Measurements from ENCODE around the gene PIK3IP1.

DNA sequence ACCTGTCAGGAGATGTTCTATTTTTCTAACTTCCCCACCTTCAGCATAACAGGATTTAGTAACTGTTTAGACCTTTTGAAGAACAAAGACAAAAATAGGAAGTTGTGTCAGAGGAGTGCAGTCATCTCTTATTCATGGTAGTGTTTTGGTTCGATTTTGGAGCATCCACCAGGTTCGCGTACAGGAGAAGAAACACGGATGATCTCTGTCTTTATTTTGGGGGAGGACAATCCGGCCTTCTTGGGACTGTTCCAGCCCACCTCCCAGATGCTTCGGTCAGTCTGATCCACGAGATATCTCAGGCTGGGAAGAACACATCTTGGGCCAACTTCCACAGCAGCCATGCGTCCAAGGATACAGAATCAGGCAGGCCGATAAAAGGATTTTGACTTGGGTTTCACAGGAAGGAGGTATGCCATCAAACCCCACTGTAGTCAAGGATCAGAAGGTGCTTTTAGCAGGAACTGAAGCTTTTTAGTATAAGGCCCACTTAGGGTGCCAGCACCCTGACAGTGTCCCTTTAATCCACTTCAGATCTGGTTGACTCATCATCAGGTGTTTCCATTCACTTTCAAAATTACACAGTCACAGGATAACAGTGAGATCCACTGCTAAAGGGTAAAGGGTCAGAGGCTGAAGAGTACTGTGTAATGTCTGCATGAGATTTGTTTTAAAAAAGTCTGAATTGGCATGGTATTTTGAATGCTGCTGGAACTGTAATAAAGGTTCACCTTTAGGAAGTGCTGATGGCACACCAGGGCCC, 37.3 kb upstream of the PIK3IP1 start:
- TF ChIP-seq, protein P1, sequence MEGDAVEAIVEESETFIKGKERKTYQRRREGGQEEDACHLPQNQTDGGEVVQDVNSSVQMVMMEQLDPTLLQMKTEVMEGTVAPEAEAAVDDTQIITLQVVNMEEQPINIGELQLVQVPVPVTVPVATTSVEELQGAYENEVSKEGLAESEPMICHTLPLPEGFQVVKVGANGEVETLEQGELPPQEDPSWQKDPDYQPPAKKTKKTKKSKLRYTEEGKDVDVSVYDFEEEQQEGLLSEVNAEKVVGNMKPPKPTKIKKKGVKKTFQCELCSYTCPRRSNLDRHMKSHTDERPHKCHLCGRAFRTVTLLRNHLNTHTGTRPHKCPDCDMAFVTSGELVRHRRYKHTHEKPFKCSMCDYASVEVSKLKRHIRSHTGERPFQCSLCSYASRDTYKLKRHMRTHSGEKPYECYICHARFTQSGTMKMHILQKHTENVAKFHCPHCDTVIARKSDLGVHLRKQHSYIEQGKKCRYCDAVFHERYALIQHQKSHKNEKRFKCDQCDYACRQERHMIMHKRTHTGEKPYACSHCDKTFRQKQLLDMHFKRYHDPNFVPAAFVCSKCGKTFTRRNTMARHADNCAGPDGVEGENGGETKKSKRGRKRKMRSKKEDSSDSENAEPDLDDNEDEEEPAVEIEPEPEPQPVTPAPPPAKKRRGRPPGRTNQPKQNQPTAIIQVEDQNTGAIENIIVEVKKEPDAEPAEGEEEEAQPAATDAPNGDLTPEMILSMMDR (conservative IDR thresholded peaks at IDR 0.05) = no peak
- no peak for TF ChIP-seq ZFX (IDR thresholded peaks at IDR 0.05)
